GM19239 (cell line): ENCODE measurements around the gene GDAP2.
A peak's percentile ranks its signal among the peaks of the same experiment; 100 is the strongest.

Source experiments
- DNase-seq: peaks from one replicate; pipeline ENCODE4 v3.0.0; 2011; ENCODE audit warnings: low spot score; ENCODE audit not compliant: insufficient read length
- FAIRE-seq: peaks from 2 replicates; lab custom pipeline; 2011; peaks lifted over from hg19 to GRCh38; lab: Jason Lieb, UNC

GDAP2 gene

GRCh38 chr1:117905019-117905418 lies 24.4 kb downstream of the GDAP2 start:
- no peak for DNase-seq
- FAIRE-seq = no peak

DNA sequence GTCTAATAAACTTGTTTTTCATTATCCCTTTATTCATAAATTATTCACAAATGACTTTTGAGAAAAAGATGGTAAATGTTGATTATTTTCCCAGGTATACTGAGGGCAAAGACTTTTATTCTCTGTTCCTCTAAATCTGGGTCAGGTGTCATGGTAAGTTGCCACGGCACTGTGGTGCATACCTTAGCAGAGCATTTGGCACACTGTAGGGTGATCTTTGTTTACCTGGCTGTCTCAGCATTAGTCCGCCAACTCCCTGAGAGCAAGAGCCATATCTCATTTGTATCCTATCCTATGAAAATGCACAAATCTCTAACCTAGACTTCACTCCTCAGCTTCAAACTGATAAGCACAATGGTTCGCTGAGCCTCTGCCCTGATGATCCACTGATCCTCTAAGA lies 24.9 kb downstream of the GDAP2 start:
- FAIRE-seq = no peak

GRCh38 chr1:117902944-117903343 lies 26.5 kb downstream of the GDAP2 start:
- no peak for DNase-seq
- FAIRE-seq = no peak

More for the DNA sequence above, 24.9 kb downstream of the GDAP2 start:
- DNase-seq = no peak

- DNase-seq = no peak
- no peak for FAIRE-seq
Observed at GRCh38 chr1:117899801-117900200, 29.6 kb downstream of the GDAP2 start.

GRCh38 chr1:117897551-117897950 lies 31.9 kb downstream of the GDAP2 start:
- FAIRE-seq (no peak), DNase-seq (no peak)

DNA sequence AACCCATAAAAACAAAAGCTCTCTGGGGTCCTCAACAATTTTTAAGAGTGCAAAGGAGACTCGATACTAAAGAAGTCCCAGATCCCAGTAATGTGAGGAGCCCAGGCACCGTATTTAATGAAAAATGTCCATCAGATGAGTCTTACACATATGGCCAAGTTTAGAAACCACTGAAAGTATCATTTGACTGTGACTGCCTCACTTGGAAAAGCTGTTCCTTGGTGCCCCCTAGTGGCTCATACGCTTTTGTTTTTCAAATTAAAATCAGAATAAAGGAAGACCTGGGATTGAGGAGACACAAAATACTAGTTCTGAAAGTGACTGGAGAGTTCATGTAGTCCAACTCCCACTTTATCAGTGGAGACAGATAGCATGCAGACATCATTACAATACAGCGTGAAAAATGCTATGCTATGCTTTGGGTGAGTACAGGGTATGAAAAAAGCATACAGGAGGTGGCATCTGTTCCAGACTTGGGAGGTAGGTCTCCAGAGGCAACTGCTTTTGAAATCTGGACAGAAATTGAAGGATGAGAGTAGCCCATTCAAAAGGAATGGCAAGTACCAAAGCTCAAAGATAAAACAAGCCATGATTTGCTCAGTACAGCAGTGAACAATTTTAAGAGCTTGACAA lies 33.8 kb downstream of the GDAP2 start:
- peak; percentile 95 for FAIRE-seq
- peak; percentile 47 for DNase-seq

DNA sequence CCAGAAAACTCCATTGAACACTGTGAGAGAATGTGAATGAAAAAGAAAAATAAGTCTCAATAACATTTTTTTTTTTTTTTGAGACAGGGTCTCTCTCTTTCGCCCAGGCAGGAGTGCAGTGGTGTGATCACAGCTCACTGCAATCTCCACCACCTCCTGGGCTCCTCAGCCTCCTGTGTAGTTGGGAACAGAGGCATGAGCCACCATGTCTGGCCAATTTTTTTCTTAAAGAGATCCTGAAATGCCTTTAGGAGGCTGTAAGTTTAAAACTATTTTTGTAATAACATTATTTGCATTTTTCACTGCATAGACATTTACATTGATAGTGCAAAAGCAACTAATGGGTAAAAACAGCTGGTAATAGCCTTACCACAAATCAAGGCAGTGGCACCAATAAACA lies 35.3 kb downstream of the GDAP2 start:
- DNase-seq (no peak), FAIRE-seq (no peak)

GRCh38 chr1:117892512-117892911 lies 36.9 kb downstream of the GDAP2 start:
- DNase-seq = no peak
- FAIRE-seq = no peak

DNA sequence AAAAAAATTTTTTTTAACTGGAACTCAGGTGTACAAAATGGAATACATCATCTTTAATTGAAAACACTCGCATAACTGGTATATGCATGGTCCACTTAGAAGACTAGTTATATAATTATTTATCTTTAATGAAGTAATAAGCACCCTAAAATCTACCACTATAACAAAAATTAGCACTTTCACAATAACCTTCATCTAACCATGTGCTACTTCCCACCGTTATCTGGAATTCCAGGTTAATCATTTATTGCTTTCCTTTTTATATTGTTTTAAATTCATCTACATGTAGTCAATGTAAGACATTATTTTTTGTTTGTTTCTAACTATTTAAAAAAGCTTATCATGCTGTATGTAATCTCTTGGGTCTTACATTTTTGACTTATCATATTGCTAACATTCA lies 39.0 kb downstream of the GDAP2 start:
- DNase-seq = no peak
- no peak for FAIRE-seq

- no peak for FAIRE-seq
- DNase-seq = no peak
Observed at GRCh38 chr1:117886101-117886795, 43.2 kb downstream of the GDAP2 start.

- DNase-seq (no peak), FAIRE-seq (no peak)
Observed at GRCh38 chr1:117883616-117884015, 45.8 kb downstream of the GDAP2 start.

DNA sequence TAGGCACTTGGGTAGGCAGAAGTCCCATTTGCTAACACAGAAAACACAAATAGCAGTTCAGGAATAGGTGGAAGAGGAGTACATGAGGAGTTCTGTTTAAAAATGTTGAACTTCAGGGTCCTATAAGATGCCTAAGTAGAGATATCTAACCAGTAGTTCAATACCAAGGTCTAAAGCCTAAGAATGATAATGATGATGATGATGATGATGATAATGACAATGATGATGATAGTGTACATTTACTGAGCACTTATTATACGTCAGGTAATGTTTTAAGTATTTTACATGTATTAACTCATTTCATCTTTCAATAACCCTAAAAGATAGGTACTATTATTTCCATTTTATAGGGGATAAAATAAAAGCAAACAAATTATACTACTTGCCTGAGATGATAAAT lies 50.1 kb downstream of the GDAP2 start:
- DNase-seq = no peak
- FAIRE-seq = no peak

DNA sequence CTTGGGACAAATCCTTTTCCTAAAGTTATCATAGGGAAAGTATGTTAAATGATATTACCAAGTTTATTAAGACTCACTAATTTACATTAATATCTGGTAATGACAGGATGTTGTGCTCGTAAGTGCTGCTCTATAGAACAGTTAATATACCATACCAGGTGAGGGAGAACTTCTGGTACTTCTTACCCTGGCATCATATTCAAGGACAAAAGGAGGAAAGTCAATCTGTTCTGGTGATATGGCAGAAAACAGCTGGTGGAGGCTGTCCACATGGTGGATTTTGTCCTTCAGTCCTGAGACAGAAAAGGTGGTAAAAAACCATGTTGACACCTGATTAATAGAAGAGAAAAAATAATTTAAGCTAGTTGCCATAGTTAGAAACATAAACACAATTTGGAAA lies 51.6 kb downstream of the GDAP2 start:
- FAIRE-seq (no peak), DNase-seq (no peak)

DNA sequence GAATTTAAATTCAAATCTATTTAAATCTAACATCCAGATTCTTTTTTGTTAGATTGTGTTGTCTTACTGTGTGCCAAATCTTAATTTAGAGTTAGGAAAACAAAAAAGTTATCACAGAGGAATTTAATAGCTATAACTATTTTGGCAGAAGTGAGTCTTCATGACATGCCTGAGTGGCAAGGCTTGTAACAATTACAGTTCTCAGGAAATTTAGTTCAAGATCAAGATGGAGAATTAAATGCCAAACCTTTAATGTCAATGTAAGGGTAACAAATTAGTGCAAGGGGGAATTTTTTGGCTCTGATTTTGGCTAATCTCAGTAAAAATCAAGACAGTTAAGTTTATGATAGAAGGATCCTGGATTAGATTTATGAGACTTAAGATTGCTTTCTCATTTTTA lies 58.4 kb downstream of the GDAP2 start:
- DNase-seq (no peak), FAIRE-seq (no peak)

- DNase-seq = no peak
- FAIRE-seq = no peak
Observed at GRCh38 chr1:117861694-117862093, 67.7 kb downstream of the GDAP2 start.

GRCh38 chr1:117860896-117861610 lies 68.4 kb downstream of the GDAP2 start:
- no peak for FAIRE-seq
- no peak for DNase-seq

DNA sequence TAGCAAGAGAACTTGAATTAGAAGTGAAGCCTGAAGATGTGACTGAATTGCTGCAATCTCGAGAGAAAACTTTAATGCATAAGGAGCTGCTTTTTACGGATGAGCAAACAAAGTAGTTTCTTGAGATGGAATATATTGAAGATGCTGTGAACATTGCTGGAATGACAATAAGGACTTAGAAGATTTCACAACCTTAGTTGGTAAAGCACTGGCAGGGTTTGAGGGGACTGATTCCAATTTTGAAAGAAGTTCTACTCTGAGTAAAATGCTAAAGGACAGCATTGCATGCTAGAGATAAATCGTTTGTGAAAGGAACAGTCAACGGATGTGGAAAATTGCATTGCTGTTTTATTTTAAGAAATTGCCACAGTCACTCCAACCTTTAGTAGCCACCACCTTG lies 69.5 kb downstream of the GDAP2 start:
- no peak for FAIRE-seq
- no peak for DNase-seq

DNA sequence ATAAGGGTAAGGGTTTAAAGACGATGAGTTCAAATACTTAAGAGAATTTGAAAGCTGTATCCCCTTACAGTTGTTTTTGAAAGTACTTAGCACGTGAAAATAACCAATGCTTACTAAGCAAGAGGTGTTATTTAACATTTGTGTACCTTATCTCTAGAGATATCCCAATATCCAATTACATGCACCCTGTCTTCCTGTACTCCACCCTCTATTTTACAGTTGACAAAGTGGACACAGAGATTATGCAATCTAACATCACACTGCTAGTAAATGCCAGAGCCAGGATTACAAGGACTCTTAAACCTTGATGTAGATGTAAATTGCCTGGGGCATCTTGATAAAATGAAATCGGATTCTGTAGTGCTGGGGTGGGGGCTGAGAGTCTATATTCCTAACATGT lies 72.0 kb downstream of the GDAP2 start:
- FAIRE-seq = no peak
- DNase-seq = no peak

DNA sequence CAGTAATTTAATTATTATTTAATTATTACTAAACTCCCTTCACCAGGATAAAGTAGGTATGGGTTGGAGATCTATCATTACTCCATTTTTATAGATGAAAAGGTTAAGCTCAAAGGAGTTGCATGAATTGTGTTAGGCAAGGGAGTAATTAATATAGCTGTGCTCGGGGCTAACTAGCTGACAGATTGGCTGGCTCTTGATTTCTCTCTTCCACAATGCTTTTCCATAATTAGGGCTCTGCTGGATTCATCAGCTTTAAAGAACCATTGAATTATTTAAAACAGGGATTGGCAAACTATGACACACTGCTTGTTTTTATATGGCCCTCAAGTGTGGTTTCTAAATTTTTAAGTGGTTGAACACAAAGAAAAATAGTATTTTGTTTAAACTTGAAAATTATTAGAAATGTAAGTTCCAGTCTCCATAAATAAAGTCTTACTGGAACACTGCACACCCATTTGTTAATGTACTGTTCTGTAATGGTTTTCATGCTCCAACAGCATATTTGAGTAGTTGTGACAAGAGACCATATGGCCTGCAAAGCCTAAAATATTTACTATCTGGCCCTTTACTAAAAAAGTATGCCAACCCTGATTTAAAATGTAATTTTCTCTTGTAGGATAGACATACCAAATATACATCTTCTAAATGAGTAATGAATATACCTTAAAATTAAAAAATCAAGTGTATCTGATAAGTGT lies 76.4 kb downstream of the GDAP2 start:
- no peak for FAIRE-seq

GRCh38 chr1:117851687-117852086 lies 77.7 kb downstream of the GDAP2 start:
- DNase-seq = no peak
- FAIRE-seq = no peak

More for the DNA sequence above, 76.4 kb downstream of the GDAP2 start:
- no peak for DNase-seq
